HAP-1 (cell line): ENCODE results near the gene PDE6C.
A peak's percentile ranks its signal among the peaks of the same experiment; 100 is the strongest.

Experiments
- DNase-seq, 2 experiments: peaks; one replicate each; pipeline ENCODE4 v3.0.0-alpha.2; 2016 to 2020; ENCODE audit warnings: low spot score in 2 of 2
- H3K27me3 ChIP-seq: fragments of 250-450 bp; sonication (Bioruptor Pico); 2 replicates; pipeline ENCODE4 v1.5.1; 2020; ENCODE audit warnings: low read depth, mild to moderate bottlenecking, moderate library complexity
- H3K36me3 ChIP-seq: fragments of 250-450 bp; sonication (Bioruptor Pico); replicated peaks from 2 replicates; pipeline ENCODE4 v1.5.1; 2020; ENCODE audit warnings: mild to moderate bottlenecking
- H3K4me1 ChIP-seq: fragments of 250-450 bp; sonication (Bioruptor Pico); 2 replicates; pipeline ENCODE4 v1.5.1; 2020; ENCODE audit warnings: mild to moderate bottlenecking
- H3K4me3 ChIP-seq: fragments of 250-450 bp; sonication (Bioruptor Pico); 2 replicates; pipeline ENCODE4 v1.5.1; 2020; ENCODE audit warnings: mild to moderate bottlenecking, moderate library complexity
- H3K9me3 ChIP-seq: fragments of 250-450 bp; sonication (Bioruptor Pico); 2 replicates; pipeline ENCODE4 v1.5.1; 2020; ENCODE audit warnings: mild to moderate bottlenecking, moderate library complexity
- in situ Hi-C: fragments of 300-500 bp; cut with MboI; formaldehyde crosslinking; loops from 3 replicates; pipeline ENCODE4 v1.14.3; 2020; ENCODE audit warnings: low sequenced_read_pairs, inconsistent platforms, mixed read lengths

The PDE6C gene

GRCh38 chr10:93629647-93630305 is 17.4 kb downstream of the PDE6C start:
- Histone ChIP-seq H3K4me3 (no peak overlapping the region), H3K4me1 (no peaks in the 10 kb centered on the region; the same call in 1 of the 2 replicates), H3K36me3 (no peaks in the 10 kb centered on the region), H3K9me3 (no peaks in the 10 kb centered on the region), H3K27me3 (0 out of 2 replicates have a peak, but pooled peaks cover 2% of the 10 kb centered on the region)
- in situ Hi-C loops, result no loop called here
- DNase-seq, result no peak

GRCh38 chr10:93630625-93631557 is 18.6 kb downstream of the PDE6C start:
- no peaks in the 10 kb centered on the region for H3K9me3 ChIP-seq
- H3K4me3 ChIP-seq, result no peak overlapping the region
- no peaks in the 10 kb centered on the region for H3K36me3 ChIP-seq
- H3K4me1 ChIP-seq, result no peaks in the 10 kb centered on the region
- DNase-seq, result no peak
- H3K27me3 ChIP-seq, result 0 out of 2 replicates have a peak, but pooled peaks cover 2% of the 10 kb centered on the region
- in situ Hi-C loops, result no loop called here

- Histone ChIP-seq H3K4me1 (no peaks in the 10 kb centered on the region), H3K9me3 (no peaks in the 10 kb centered on the region), H3K4me3 (no peak overlapping the region), H3K36me3 (no peaks in the 10 kb centered on the region), H3K27me3 (no peaks in the 10 kb centered on the region)
- in situ Hi-C loops, result no loop called here
- DNase-seq, result no peak
Observed at GRCh38 chr10:93639791-93640190, 27.5 kb downstream of the PDE6C start.

DNA sequence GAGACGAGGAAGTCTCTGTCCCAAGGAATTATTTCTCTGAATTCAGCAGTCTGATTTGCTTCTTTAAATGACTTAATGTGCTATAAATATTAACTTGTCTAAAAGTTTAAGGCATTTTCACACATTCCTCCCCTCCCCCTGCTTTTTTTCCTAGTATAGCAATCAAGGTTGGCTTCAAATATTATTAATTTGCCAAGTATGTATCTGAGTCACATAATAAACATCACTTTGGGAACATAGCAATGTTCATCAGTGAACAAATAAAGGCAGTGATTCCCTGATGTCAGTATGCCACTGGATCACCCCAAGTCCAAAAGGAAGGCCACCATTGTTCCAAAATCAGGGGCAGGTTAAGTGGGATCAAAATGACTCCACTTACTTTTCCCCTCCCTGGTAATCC is 40.5 kb downstream of the PDE6C start:
- DNase-seq, result no peak
- H3K4me1 ChIP-seq, result peaks cover 5% of the 10 kb centered on the region; the same call in 1 of the 2 replicates
- H3K27me3 ChIP-seq, result no peaks in the 10 kb centered on the region
- no peaks in the 10 kb centered on the region for H3K9me3 ChIP-seq
- no peak overlapping the region for H3K4me3 ChIP-seq
- H3K36me3 ChIP-seq, result no peaks in the 10 kb centered on the region
- in situ Hi-C loops, result no loop called here

- no peaks in the 10 kb centered on the region for H3K9me3 ChIP-seq
- H3K4me3 ChIP-seq, result no peak overlapping the region
- no peaks in the 10 kb centered on the region for H3K4me1 ChIP-seq
- no peaks in the 10 kb centered on the region for H3K36me3 ChIP-seq
- in situ Hi-C loops, result no loop called here
- DNase-seq, result no peak
- no peaks in the 10 kb centered on the region for H3K27me3 ChIP-seq
Observed at GRCh38 chr10:93654201-93654600, 41.9 kb downstream of the PDE6C start.

DNA sequence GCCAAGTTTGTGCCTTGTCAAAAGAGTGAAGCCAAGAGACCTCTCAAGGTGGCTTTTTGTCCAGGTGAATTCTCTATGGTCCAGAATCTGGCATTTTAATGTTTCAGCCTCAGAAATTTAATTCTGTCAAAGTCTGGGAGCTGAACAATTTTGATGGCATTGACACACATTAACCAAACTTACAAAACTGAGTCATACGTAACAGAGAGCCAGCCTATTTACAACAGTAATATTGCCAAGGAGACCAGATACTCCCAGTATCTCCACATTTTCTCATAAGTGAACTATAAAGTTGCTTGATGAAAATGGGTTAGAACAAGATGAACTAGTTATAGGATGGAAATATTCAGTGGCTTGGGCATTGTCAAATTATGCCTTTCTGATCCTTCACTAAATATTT is 43.8 kb downstream of the PDE6C start:
- Histone ChIP-seq H3K27me3 (no peaks in the 10 kb centered on the region), H3K4me3 (no peak overlapping the region), H3K36me3 (no peaks in the 10 kb centered on the region), H3K9me3 (no peaks in the 10 kb centered on the region), H3K4me1 (peaks cover 10% of the 10 kb centered on the region)
- in situ Hi-C loops, result no loop called here
- DNase-seq, result no peak

- Histone ChIP-seq H3K4me1 (peaks cover 10% of the 10 kb centered on the region), H3K9me3 (no peaks in the 10 kb centered on the region), H3K4me3 (no peak overlapping the region), H3K36me3 (no peaks in the 10 kb centered on the region), H3K27me3 (no peaks in the 10 kb centered on the region)
- DNase-seq, result no peak
- in situ Hi-C loops, result no loop called here
Observed at GRCh38 chr10:93657757-93658156, 45.4 kb downstream of the PDE6C start.

DNA sequence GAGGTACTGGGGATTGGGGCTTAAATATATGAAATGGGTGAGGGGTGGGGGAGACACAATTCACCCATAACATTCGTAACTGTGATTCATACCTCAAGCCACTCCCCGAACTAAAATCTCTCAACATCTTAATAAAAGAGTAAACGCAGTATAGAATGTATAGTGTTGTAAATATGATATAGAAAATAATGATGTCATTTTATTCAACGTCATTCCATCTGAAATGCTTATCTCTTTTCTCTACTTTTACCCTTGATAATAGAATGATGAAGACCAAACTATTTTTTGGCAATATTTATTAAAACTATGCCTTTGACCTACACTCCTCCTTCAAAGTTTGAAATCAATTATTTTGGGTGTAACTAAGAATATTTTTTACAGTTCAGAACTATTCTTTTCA is 53.7 kb downstream of the PDE6C start:
- Histone ChIP-seq H3K4me1 (peaks cover 4% of the 10 kb centered on the region; the same call in 1 of the 2 replicates), H3K36me3 (peaks cover 8% of the 10 kb centered on the region), H3K4me3 (no peak overlapping the region), H3K9me3 (no peaks in the 10 kb centered on the region), H3K27me3 (no peaks in the 10 kb centered on the region)
- no peak for DNase-seq
- in situ Hi-C loops, result no loop called here

DNA sequence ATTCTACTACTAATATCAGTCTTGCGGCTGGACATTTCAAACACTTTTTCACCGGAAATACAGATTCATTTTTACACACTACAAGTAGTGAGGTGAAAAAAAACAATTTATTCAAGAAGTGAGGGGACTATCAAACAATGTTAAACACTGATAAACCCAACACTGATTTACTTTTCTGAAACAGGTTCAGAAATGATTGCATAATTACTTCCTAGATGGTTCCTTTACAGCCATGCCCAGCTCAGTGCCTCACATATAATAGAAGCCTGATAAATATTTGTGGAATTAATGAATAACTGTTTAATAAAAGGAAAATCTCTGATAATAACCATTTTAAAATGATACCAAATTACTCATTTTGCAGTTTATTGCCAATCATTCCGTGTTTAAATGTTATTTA is 55.5 kb downstream of the PDE6C start:
- DNase-seq, result no peak
- Histone ChIP-seq H3K4me3 (no peak overlapping the region), H3K4me1 (peaks cover 7% of the 10 kb centered on the region), H3K27me3 (no peaks in the 10 kb centered on the region), H3K9me3 (no peaks in the 10 kb centered on the region), H3K36me3 (peaks cover 8% of the 10 kb centered on the region)
- in situ Hi-C loops, result no loop called here

GRCh38 chr10:93670372-93670771 is 58.0 kb downstream of the PDE6C start:
- in situ Hi-C loops, result loop anchor here (10.0 kb wide), 1 partner anchor 106 kb away; the partner anchor contains the start of gene FFAR4
- peaks cover 20% of the 10 kb centered on the region for H3K36me3 ChIP-seq
- no peaks in the 10 kb centered on the region for H3K27me3 ChIP-seq
- H3K4me3 ChIP-seq, result no peak overlapping the region
- H3K4me1 ChIP-seq, result peaks cover 7% of the 10 kb centered on the region
- H3K9me3 ChIP-seq, result no peaks in the 10 kb centered on the region
- no peak for DNase-seq

GRCh38 chr10:93671042-93671441 is 58.7 kb downstream of the PDE6C start:
- in situ Hi-C loops, result loop anchor here (10.0 kb wide), 1 partner anchor 106 kb away; the partner anchor contains the start of gene FFAR4
- H3K36me3 ChIP-seq, result peaks cover 20% of the 10 kb centered on the region

GRCh38 chr10:93672022-93672678 is 59.8 kb downstream of the PDE6C start:
- Histone ChIP-seq H3K36me3 (peaks cover 20% of the 10 kb centered on the region), H3K9me3 (no peaks in the 10 kb centered on the region), H3K4me3 (no peak overlapping the region), H3K27me3 (no peaks in the 10 kb centered on the region), H3K4me1 (peaks cover 7% of the 10 kb centered on the region)
- in situ Hi-C loops, result loop anchor here (10.0 kb wide), 1 partner anchor 107 kb away; the partner anchor contains the start of gene FFAR4
- DNase-seq, result no peak

More at GRCh38 chr10:93671042-93671441, 58.7 kb downstream of the PDE6C start:
- Histone ChIP-seq H3K27me3 (no peaks in the 10 kb centered on the region), H3K4me1 (peaks cover 7% of the 10 kb centered on the region), H3K9me3 (no peaks in the 10 kb centered on the region), H3K4me3 (no peak overlapping the region)
- peak in 1 of 2 experiments; percentile 20 for DNase-seq

- H3K4me3 ChIP-seq, result no peak overlapping the region
- peaks cover 7% of the 10 kb centered on the region for H3K4me1 ChIP-seq
- H3K27me3 ChIP-seq, result no peaks in the 10 kb centered on the region
- DNase-seq, result no peak
- H3K9me3 ChIP-seq, result no peaks in the 10 kb centered on the region
- H3K36me3 ChIP-seq, result peaks cover 24% of the 10 kb centered on the region
- in situ Hi-C loops, result loop anchor here (10.0 kb wide), 1 partner anchor 108 kb away; the partner anchor contains the start of gene FFAR4
Observed at GRCh38 chr10:93672890-93673289, 60.6 kb downstream of the PDE6C start.
